Measurements from ENCODE around the gene ZNF593OS. TPM values are rescaled to one million over a fixed set of nuclear protein-coding genes. Genes with fewer than 3 reads are reported as not detected.

Gene ZNF593OS
- total RNA-seq, 2 donors from 2014 or later = not detected

DNA sequence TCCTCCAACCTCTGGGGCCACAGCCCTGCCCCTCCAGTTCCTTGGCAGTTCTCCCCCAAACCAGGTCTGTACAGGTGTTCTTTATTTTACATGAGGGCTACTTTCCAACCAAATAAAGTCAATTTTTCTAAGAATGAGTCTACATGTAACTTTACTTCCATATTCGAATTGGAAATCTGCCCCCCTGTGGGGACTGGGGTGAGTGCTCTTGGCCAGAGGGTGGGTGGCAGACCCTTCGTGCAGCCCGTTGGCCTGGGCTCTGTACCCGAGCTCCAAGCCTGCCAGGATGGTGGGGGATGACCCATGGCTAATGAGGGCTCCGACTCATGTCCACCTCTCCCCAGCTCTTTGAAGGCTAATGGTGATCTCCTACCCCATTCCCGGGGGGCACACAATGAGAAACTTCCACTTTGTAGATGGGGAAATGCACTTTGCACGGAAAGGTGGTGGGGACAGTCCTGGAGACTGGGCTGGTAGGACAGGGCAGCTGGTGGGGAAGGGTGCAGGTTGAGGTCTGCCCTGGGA, 18.2 kb upstream of the ZNF593OS start:
- H3K9ac ChIP-seq (ENCODE audit: low read depth in 2 of 2, low read length in 2 of 2) = no peak overlapping the region
- intact Hi-C loops (cut with DNase I) = no loop called here
- no peak overlapping the region for H3K27ac ChIP-seq
- DNase-seq = no peak
- H3K4me3 ChIP-seq = no peak overlapping the region
- no peaks in the 10 kb centered on the region for H3K4me1 ChIP-seq
- TF ChIP-seq, protein P1, sequence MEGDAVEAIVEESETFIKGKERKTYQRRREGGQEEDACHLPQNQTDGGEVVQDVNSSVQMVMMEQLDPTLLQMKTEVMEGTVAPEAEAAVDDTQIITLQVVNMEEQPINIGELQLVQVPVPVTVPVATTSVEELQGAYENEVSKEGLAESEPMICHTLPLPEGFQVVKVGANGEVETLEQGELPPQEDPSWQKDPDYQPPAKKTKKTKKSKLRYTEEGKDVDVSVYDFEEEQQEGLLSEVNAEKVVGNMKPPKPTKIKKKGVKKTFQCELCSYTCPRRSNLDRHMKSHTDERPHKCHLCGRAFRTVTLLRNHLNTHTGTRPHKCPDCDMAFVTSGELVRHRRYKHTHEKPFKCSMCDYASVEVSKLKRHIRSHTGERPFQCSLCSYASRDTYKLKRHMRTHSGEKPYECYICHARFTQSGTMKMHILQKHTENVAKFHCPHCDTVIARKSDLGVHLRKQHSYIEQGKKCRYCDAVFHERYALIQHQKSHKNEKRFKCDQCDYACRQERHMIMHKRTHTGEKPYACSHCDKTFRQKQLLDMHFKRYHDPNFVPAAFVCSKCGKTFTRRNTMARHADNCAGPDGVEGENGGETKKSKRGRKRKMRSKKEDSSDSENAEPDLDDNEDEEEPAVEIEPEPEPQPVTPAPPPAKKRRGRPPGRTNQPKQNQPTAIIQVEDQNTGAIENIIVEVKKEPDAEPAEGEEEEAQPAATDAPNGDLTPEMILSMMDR (IDR thresholded peaks at IDR 0.05) = no peak
- H3K27me3 ChIP-seq = no peaks in the 10 kb centered on the region
- H3K9me3 ChIP-seq = no peaks in the 10 kb centered on the region
- H3K36me3 ChIP-seq = no peaks in the 10 kb centered on the region

DNA sequence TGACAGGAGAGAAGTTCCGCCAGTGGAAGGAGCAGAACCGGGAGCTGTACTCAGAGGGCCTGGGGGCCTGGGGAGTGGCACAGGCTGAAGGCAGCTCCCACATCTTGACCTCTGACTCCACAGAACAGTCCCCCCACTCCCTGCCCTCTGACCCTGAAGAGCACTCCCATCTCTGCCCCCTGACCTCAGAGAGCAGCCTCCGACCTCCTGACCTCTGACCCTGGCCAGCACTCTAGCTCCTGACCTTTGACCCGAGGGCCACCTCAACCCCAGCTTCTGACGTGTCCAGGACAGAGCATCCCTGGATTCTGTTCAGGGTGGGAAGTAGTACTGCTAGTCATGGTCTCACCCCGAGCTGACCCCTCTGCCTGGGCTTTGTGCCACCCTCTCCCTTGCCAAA, 17.7 kb upstream of the ZNF593OS start:
- intact Hi-C loops (cut with DNase I) = no loop called here
- Histone ChIP-seq H3K36me3 (no peaks in the 10 kb centered on the region), H3K9ac (ENCODE audit: low read depth in 2 of 2, low read length in 2 of 2) (no peak overlapping the region), H3K27me3 (no peaks in the 10 kb centered on the region), H3K27ac (no peak overlapping the region), H3K9me3 (no peaks in the 10 kb centered on the region), H3K4me1 (no peaks in the 10 kb centered on the region), H3K4me3 (no peak overlapping the region)
- TF ChIP-seq, protein P1 (IDR thresholded peaks at IDR 0.05) = no peak
- DNase-seq = no peak

DNA sequence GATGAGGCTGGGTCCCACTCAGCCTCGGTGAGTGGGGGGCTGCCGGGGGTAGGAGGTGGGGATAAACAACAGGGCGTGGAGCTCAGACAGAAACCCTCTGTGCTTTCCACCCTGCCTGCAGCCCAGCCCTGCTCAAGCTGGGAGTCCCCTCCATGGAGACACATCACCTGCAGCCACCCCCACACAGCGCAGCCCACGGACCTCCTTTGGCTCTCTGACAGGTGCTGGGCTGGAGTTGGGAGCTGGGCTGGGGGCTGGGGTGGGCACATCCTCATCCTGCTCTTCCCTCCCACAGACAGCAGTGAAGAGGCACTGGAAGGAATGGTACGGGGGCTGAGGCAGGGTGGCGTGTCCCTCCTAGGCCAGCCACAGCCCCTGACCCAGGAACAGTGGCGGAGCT, 16.8 kb upstream of the ZNF593OS start:
- Histone ChIP-seq H3K4me3 (no peak overlapping the region), H3K36me3 (no peaks in the 10 kb centered on the region), H3K9me3 (no peaks in the 10 kb centered on the region), H3K27me3 (no peaks in the 10 kb centered on the region), H3K27ac (no peak overlapping the region), H3K4me1 (no peaks in the 10 kb centered on the region), H3K9ac (ENCODE audit: low read depth in 2 of 2, low read length in 2 of 2) (no peak overlapping the region)
- DNase-seq = no peak
- intact Hi-C loops (cut with DNase I) = no loop called here
- TF ChIP-seq, protein P1 (IDR thresholded peaks at IDR 0.05) = no peak

DNA sequence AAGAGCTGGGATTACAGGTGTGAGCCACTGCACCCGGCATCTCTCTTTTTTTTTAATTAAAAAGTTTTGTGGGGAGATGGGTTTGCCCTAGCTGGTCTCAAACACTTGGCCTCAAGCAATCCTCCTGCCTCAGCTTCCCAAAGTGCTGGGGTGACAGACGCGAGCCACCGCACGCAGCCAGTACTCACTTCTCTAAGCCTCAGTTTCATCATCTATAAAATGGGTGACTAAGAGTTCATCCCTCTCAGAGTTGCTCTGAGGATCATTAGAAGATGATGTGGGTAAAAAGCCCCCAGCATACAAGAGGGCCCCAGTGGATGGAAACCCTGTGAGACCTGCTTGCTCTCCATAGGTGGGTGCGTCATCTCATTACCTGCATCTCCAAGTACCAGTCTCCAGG, 16.2 kb upstream of the ZNF593OS start:
- Histone ChIP-seq H3K9ac (ENCODE audit: low read depth in 2 of 2, low read length in 2 of 2) (no peak overlapping the region), H3K36me3 (no peaks in the 10 kb centered on the region), H3K4me3 (no peak overlapping the region), H3K27ac (no peak overlapping the region), H3K27me3 (no peaks in the 10 kb centered on the region), H3K4me1 (no peaks in the 10 kb centered on the region), H3K9me3 (no peaks in the 10 kb centered on the region)
- TF ChIP-seq, protein P1 (IDR thresholded peaks at IDR 0.05) = no peak
- no peak for DNase-seq
- intact Hi-C loops (cut with DNase I) = no loop called here

DNA sequence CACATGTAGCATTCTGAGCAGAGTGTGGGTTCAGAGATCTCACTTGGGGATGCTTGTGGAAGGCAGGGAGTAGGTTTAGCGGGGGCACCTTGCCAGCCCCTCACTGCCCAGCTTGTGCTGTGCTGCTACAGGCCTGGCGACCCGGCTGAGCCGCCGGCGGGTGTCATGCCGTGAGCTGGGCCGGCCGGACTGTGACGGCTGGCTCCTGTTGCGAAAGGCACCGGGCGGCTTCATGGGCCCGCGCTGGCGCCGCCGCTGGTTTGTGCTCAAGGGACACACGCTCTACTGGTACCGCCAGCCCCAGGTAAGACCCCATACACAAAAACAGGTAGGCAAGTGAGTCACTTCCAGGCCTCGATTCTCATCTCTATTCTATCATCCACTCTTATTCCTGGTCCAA, 13.3 kb upstream of the ZNF593OS start:
- no peak overlapping the region for H3K9ac ChIP-seq (ENCODE audit: low read depth in 2 of 2, low read length in 2 of 2)
- TF ChIP-seq, protein P1 (IDR thresholded peaks at IDR 0.05) = no peak
- DNase-seq = no peak
- H3K4me1 ChIP-seq = no peaks in the 10 kb centered on the region
- intact Hi-C loops (cut with DNase I) = no loop called here
- H3K9me3 ChIP-seq = no peaks in the 10 kb centered on the region
- H3K27ac ChIP-seq = no peak overlapping the region
- H3K27me3 ChIP-seq = no peaks in the 10 kb centered on the region
- no peak overlapping the region for H3K4me3 ChIP-seq
- H3K36me3 ChIP-seq = no peaks in the 10 kb centered on the region

Data from colonic mucosa (tissue), 4 donors.